Neuron (in vitro differentiated cells): ENCODE data around the gene YY1.
"Not testable (repeated sequence)": the region's sequence is repeated elsewhere in the genome, so short reads cannot be mapped to it uniquely, and the experiment has no call there.

Experiments
- H2AFZ ChIP-seq: one replicate; pipeline ENCODE4 v1.6.1; 2013; ENCODE audit warnings: low read depth, mild to moderate bottlenecking, inconsistent platforms, low read length, moderate library complexity
- H3K27me3 ChIP-seq: one replicate; pipeline ENCODE4 v1.6.1; 2013; ENCODE audit warnings: low read length; ENCODE audit not compliant: insufficient read depth
- H3K36me3 ChIP-seq: one replicate; pipeline ENCODE4 v1.6.1; 2013; ENCODE audit warnings: low read length; ENCODE audit not compliant: insufficient read depth
- H3K4me1 ChIP-seq: one replicate; pipeline ENCODE4 v1.6.1; 2013; ENCODE audit warnings: low read length; ENCODE audit not compliant: insufficient read depth
- H3K4me3 ChIP-seq: 2 replicates; pipeline ENCODE4 v1.5.1; 2013; ENCODE audit warnings: mild to moderate bottlenecking, low read length, moderate library complexity
- H3K9me3 ChIP-seq: one replicate; pipeline ENCODE4 v1.6.1; 2013; ENCODE audit warnings: low read length

Gene YY1

GRCh38 chr14:100293497-100294212, 54.7 kb downstream of the YY1 start:
- Histone ChIP-seq H3K27me3 (no peaks in the 10 kb centered on the region), H3K4me3 (no peak overlapping the region), H3K9me3 (no peaks in the 10 kb centered on the region), H2AFZ (no peak overlapping the region), H3K36me3 (peaks cover 43% of the 10 kb centered on the region), H3K4me1 (peaks cover 8% of the 10 kb centered on the region)

- H3K36me3 ChIP-seq, result peaks cover 43% of the 10 kb centered on the region
- H3K4me1 ChIP-seq, result peaks cover 8% of the 10 kb centered on the region
- H3K9me3 ChIP-seq, result no peaks in the 10 kb centered on the region
- H2AFZ ChIP-seq, result no peak overlapping the region
- no peaks in the 10 kb centered on the region for H3K27me3 ChIP-seq
- no peak overlapping the region for H3K4me3 ChIP-seq
Observed at GRCh38 chr14:100294213-100294962, 55.4 kb downstream of the YY1 start.

GRCh38 chr14:100294963-100295330, 56.0 kb downstream of the YY1 start:
- H3K36me3 ChIP-seq, result peaks cover 43% of the 10 kb centered on the region
- no peak overlapping the region for H3K4me3 ChIP-seq
- peaks cover 8% of the 10 kb centered on the region for H3K4me1 ChIP-seq
- no peaks in the 10 kb centered on the region for H3K9me3 ChIP-seq
- no peak overlapping the region for H2AFZ ChIP-seq
- no peaks in the 10 kb centered on the region for H3K27me3 ChIP-seq

GRCh38 chr14:100295376-100296105, 56.6 kb downstream of the YY1 start:
- H3K9me3 ChIP-seq, result no peaks in the 10 kb centered on the region
- H3K4me1 ChIP-seq, result peaks cover 2% of the 10 kb centered on the region
- peaks cover 41% of the 10 kb centered on the region for H3K36me3 ChIP-seq
- no peak overlapping the region for H2AFZ ChIP-seq
- no peak overlapping the region for H3K4me3 ChIP-seq
- H3K27me3 ChIP-seq, result no peaks in the 10 kb centered on the region

- H3K4me3 ChIP-seq, result no peak overlapping the region
- H3K4me1 ChIP-seq, result no peaks in the 10 kb centered on the region
- no peak overlapping the region for H2AFZ ChIP-seq
- H3K9me3 ChIP-seq, result no peaks in the 10 kb centered on the region
- H3K36me3 ChIP-seq, result peaks cover 36% of the 10 kb centered on the region
- H3K27me3 ChIP-seq, result no peaks in the 10 kb centered on the region
Observed at GRCh38 chr14:100296106-100296651, 57.2 kb downstream of the YY1 start.

- not testable (repeated sequence) for H3K9me3 ChIP-seq, H3K4me3 ChIP-seq, H3K4me1 ChIP-seq, H3K27me3 ChIP-seq, H2AFZ ChIP-seq
- H3K36me3 ChIP-seq, result peaks cover 31% of the 10 kb centered on the region
Observed at GRCh38 chr14:100296729-100297128, 57.8 kb downstream of the YY1 start.

- H2AFZ ChIP-seq, result no peak overlapping the region
- no peaks in the 10 kb centered on the region for H3K4me1 ChIP-seq
- no peaks in the 10 kb centered on the region for H3K27me3 ChIP-seq
- H3K36me3 ChIP-seq, result peaks cover 23% of the 10 kb centered on the region
- H3K9me3 ChIP-seq, result no peaks in the 10 kb centered on the region
- H3K4me3 ChIP-seq, result no peak overlapping the region
Observed at GRCh38 chr14:100297320-100298300, 58.7 kb downstream of the YY1 start.

- Histone ChIP-seq H3K27me3 (no peaks in the 10 kb centered on the region), H2AFZ (no peak overlapping the region), H3K9me3 (no peaks in the 10 kb centered on the region), H3K4me3 (no peak overlapping the region), H3K4me1 (no peaks in the 10 kb centered on the region), H3K36me3 (peaks cover 14% of the 10 kb centered on the region)
Observed at GRCh38 chr14:100298551-100299237, 59.8 kb downstream of the YY1 start.

GRCh38 chr14:100299238-100299560, 60.3 kb downstream of the YY1 start:
- Histone ChIP-seq H3K36me3 (peaks cover 14% of the 10 kb centered on the region), H3K4me3 (no peak overlapping the region), H3K4me1 (peaks cover under 1% of the 10 kb centered on the region), H3K9me3 (no peaks in the 10 kb centered on the region), H3K27me3 (no peaks in the 10 kb centered on the region), H2AFZ (no peak overlapping the region)

- Histone ChIP-seq H3K4me1 (peaks cover 14% of the 10 kb centered on the region), H3K27me3 (no peaks in the 10 kb centered on the region), H3K36me3 (peaks cover 14% of the 10 kb centered on the region), H3K4me3 (no peak overlapping the region), H3K9me3 (no peaks in the 10 kb centered on the region), H2AFZ (no peak overlapping the region)
Observed at GRCh38 chr14:100302616-100303015, 63.7 kb downstream of the YY1 start.

GRCh38 chr14:100303179-100303578, 64.2 kb downstream of the YY1 start:
- H3K4me1 ChIP-seq, result peaks cover 20% of the 10 kb centered on the region
- peaks cover 8% of the 10 kb centered on the region for H3K36me3 ChIP-seq
- no peaks in the 10 kb centered on the region for H3K27me3 ChIP-seq
- H2AFZ ChIP-seq, result no peak overlapping the region
- H3K9me3 ChIP-seq, result no peaks in the 10 kb centered on the region
- no peak overlapping the region for H3K4me3 ChIP-seq

- peaks cover under 1% of the 10 kb centered on the region for H3K36me3 ChIP-seq
- H3K27me3 ChIP-seq, result no peaks in the 10 kb centered on the region
- H3K4me3 ChIP-seq, result no peak overlapping the region
- peaks cover 21% of the 10 kb centered on the region for H3K4me1 ChIP-seq
- H2AFZ ChIP-seq, result no peak overlapping the region
- H3K9me3 ChIP-seq, result no peaks in the 10 kb centered on the region
Observed at GRCh38 chr14:100303925-100304324, 65.0 kb downstream of the YY1 start.
